GM18870 (cell line): ENCODE measurements around the gene HOXC9.

ENCODE experiments used
- ATAC-seq: cut with Tn5 transposase; IDR thresholded peaks from one replicate; pipeline ENCODE4 v1.9.1; 2021; ENCODE audit warnings: moderate library complexity; ENCODE audit not compliant: unreplicated experiment

HOXC9 gene

GRCh38 chr12:54000116-54001114 lies at the start of gene HOXC9:
Gene HOXC9, plus strand, starts transcription at chr12:54000161. Its CDS starts 28 bp downstream, at chr12:54000189.
- ATAC-seq, result no peak

GRCh38 chr12:53950437-53950773 lies 49.6 kb upstream of the HOXC9 start:
- no peak for ATAC-seq

- ATAC-seq, result no peak
Observed at GRCh38 chr12:53950789-53951576, 49.0 kb upstream of the HOXC9 start.

GRCh38 chr12:53951577-53952334 lies 48.2 kb upstream of the HOXC9 start:
- ATAC-seq, result no peak

- ATAC-seq, result no peak
Observed at GRCh38 chr12:53952335-53952694, 47.6 kb upstream of the HOXC9 start.

GRCh38 chr12:53952871-53953734 lies 46.9 kb upstream of the HOXC9 start:
- ATAC-seq, result no peak

- ATAC-seq, result no peak
Observed at GRCh38 chr12:53953831-53954693, 45.9 kb upstream of the HOXC9 start.

GRCh38 chr12:53954694-53955035 lies 45.3 kb upstream of the HOXC9 start, which contains the start of gene HOXC12:
Gene HOXC12, plus strand, starts transcription at chr12:53954903. Its CDS starts 27 bp downstream, at chr12:53954930.
- no peak for ATAC-seq

GRCh38 chr12:53955036-53955775 lies 44.8 kb upstream of the HOXC9 start:
- ATAC-seq, result no peak

GRCh38 chr12:53955776-53956250 lies 44.1 kb upstream of the HOXC9 start:
- ATAC-seq, result no peak

GRCh38 chr12:53956251-53956887 lies 43.6 kb upstream of the HOXC9 start:
- ATAC-seq, result no peak

- ATAC-seq, result no peak
Observed at GRCh38 chr12:53956914-53957536, 42.9 kb upstream of the HOXC9 start.

GRCh38 chr12:53958128-53958527 lies 41.8 kb upstream of the HOXC9 start:
- no peak for ATAC-seq

- ATAC-seq, result no peak
Observed at GRCh38 chr12:53959314-53959713, 40.6 kb upstream of the HOXC9 start.

- no peak for ATAC-seq
Observed at GRCh38 chr12:53960187-53961024, 39.6 kb upstream of the HOXC9 start.

GRCh38 chr12:53961025-53961761 lies 38.8 kb upstream of the HOXC9 start:
- ATAC-seq, result no peak
